Measurements from ENCODE around the gene DCUN1D4.

DCUN1D4 gene

DNA sequence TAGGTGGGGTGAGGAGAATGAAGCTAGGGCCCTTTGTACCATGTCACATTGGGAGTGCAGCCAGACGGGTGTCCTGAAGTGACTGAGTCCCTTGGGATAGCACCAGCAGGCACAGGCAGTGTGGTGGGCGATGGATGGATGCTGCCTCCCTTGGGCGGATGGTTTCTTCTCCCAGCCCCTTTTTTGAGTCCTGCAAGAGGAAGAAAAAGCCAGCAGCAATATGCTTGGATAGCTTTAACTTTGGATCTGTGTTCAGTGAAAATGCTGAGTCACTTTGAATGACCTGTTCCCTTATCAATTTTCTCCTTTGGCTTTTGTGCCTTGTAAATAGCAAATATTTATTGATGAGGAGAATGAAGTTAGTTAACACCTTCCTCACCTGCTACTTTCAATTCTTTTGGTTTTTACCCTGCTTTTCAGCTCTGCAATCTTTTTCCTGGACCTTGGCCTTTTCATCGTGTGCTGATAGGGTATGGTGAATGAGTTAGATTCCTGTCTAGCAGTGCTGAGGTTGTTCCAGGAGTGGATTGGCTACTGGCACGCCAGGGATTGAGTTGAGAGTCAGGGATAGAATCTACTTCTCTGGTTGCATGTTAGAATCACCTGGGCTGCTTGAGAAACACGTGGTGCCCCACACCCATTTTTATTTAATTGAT is 10.2 kb downstream of the DCUN1D4 start:
- no peaks in the 10 kb centered on the region for H3K36me3 ChIP-seq (ENCODE audit: control insufficient read depth, insufficient read depth, low read length)
- no peak overlapping the region for H3K4me3 ChIP-seq (ENCODE audit: low read length)
- WGBS (ENCODE audit: insufficient coverage, insufficient read length), result no CpG with 5 or more reads among the region's 6 CpGs
- DNase-seq (ENCODE audit: low read depth, low spot score), result no peak
- no peaks in the 10 kb centered on the region for H3K27me3 ChIP-seq (ENCODE audit: control insufficient read depth, insufficient read depth, low read length)
- no peaks in the 10 kb centered on the region for H3K9me3 ChIP-seq (ENCODE audit: control insufficient read depth, insufficient read depth, low read length)
- H3K4me1 ChIP-seq (ENCODE audit: control insufficient read depth, insufficient read depth, low read length), result peaks cover 13% of the 10 kb centered on the region; the same call in 1 of the 2 replicates
- H3K27ac ChIP-seq (ENCODE audit: low read length), result no peak overlapping the region

DNA sequence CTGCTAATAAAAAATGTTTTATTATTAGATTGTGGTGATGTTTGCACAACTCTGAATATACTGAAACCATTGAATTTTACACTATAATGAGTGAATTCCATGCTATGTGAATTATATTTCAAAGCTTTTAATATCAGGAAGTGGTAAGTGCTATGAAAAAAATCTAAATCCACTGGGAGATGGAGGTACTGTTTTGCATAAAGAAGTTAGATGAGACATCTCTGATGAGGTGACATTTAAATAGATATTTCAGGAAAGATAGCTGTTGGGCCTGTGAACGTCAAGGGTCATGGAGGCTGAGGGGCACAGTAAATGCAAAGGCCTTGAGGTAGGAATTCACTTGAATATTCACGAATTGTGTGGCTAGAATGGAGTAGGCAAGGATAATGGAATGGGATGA is 12.3 kb downstream of the DCUN1D4 start:
- WGBS (ENCODE audit: insufficient coverage, insufficient read length), result no CpG with 5 or more reads among the region's 2 CpGs
- Histone ChIP-seq H3K4me1 (ENCODE audit: control insufficient read depth, insufficient read depth, low read length) (peaks cover 11% of the 10 kb centered on the region; the same call in 1 of the 2 replicates), H3K36me3 (ENCODE audit: control insufficient read depth, insufficient read depth, low read length) (no peaks in the 10 kb centered on the region), H3K4me3 (ENCODE audit: low read length) (no peak overlapping the region), H3K27ac (ENCODE audit: low read length) (no peak overlapping the region), H3K27me3 (ENCODE audit: control insufficient read depth, insufficient read depth, low read length) (no peaks in the 10 kb centered on the region), H3K9me3 (ENCODE audit: control insufficient read depth, insufficient read depth, low read length) (no peaks in the 10 kb centered on the region)
- no peak for DNase-seq (ENCODE audit: low read depth, low spot score)

DNA sequence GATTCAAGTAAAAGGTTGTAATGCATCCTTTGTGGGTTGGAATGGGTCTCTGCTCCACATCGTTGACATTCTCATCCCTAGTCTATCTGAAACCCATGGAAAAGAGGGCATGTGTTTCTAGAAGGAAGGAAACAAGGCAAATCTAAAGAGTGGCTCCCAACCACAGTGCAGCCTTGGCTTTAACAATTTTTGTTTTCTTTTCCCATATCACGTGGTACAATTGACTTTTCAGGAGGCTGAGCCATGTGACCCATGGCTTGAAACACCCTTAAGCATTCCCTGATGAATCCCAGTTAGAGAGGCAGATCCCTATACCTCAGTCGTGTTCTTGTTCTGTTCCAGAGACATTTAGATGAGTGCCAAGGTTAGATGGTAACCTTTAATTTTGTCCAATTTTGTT is 12.8 kb downstream of the DCUN1D4 start:
- Histone ChIP-seq H3K4me3 (ENCODE audit: low read length) (no peak overlapping the region), H3K9me3 (ENCODE audit: control insufficient read depth, insufficient read depth, low read length) (no peaks in the 10 kb centered on the region), H3K27me3 (ENCODE audit: control insufficient read depth, insufficient read depth, low read length) (no peaks in the 10 kb centered on the region), H3K27ac (ENCODE audit: low read length) (no peak overlapping the region), H3K4me1 (ENCODE audit: control insufficient read depth, insufficient read depth, low read length) (peaks cover 10% of the 10 kb centered on the region; the same call in 1 of the 2 replicates), H3K36me3 (ENCODE audit: control insufficient read depth, insufficient read depth, low read length) (no peaks in the 10 kb centered on the region)
- no peak for DNase-seq (ENCODE audit: low read depth, low spot score)
- no CpG with 5 or more reads among the region's 3 CpGs for WGBS (ENCODE audit: insufficient coverage, insufficient read length)

DNA sequence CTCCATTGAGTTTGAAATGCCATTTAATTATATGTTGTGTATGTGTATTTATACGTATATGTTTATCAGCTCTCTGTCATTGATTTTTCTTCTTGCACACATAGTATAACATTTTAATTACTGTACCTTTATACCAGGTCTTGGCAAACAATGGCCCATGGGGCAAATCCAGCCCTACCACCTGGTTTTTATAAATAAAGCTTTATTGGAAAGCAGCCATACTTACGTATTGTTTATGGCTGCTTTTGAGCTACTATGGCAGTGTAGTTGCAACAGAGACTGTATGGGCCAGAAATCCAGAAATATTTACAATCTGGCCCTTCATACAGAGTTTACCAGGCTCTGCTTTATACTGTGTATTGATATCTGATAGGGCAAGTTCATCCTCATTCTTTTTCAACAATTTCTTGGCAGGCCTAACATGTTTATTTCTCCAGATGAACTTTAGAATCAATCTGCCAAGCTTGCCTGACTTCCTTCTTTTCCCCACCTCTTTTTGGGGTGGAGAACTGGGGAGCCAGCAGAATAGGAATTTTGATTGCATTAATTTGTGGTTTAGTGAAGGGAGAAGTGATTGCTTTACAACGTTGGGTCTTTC is 15.8 kb downstream of the DCUN1D4 start:
- no peaks in the 10 kb centered on the region for H3K9me3 ChIP-seq (ENCODE audit: control insufficient read depth, insufficient read depth, low read length)
- H3K27me3 ChIP-seq (ENCODE audit: control insufficient read depth, insufficient read depth, low read length), result no peaks in the 10 kb centered on the region
- peaks cover 7% of the 10 kb centered on the region; the same call in 1 of the 2 replicates for H3K4me1 ChIP-seq (ENCODE audit: control insufficient read depth, insufficient read depth, low read length)
- no peak overlapping the region for H3K27ac ChIP-seq (ENCODE audit: low read length)
- DNase-seq (ENCODE audit: low read depth, low spot score), result no peak
- no peak overlapping the region for H3K4me3 ChIP-seq (ENCODE audit: low read length)
- H3K36me3 ChIP-seq (ENCODE audit: control insufficient read depth, insufficient read depth, low read length), result no peaks in the 10 kb centered on the region
- no CpG with 5 or more reads among the region's 3 CpGs for WGBS (ENCODE audit: insufficient coverage, insufficient read length)

DNA sequence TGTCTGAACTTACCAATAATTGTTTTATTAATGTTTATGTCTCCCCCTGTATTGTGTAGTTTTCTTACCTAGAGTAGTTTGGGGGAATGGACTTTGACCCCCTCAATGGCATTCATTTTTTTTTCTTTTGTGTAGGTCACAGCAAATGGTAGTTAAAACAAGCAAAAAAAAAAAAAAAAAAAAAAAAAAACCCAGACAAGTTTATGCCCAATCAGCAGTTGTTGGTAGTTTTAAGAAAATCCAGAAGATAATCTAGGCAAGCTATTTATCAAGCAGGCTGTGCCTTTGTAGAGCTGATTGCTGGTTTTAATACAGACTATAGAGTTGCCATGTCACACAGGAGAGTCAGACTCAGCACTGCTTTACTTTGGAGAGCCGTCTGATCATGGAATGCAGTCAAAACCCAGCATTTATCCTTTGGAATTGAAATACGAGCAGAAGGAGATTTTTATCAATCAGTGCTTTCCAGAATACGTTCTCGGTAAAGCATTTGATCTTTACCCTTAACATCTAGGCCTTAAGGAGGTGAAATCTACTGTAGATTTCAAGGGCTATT is 16.6 kb downstream of the DCUN1D4 start:
- Histone ChIP-seq H3K27ac (ENCODE audit: low read length) (no peak overlapping the region), H3K4me1 (ENCODE audit: control insufficient read depth, insufficient read depth, low read length) (peaks cover 5% of the 10 kb centered on the region; the same call in 1 of the 2 replicates), H3K36me3 (ENCODE audit: control insufficient read depth, insufficient read depth, low read length) (no peaks in the 10 kb centered on the region), H3K9me3 (ENCODE audit: control insufficient read depth, insufficient read depth, low read length) (no peaks in the 10 kb centered on the region), H3K27me3 (ENCODE audit: control insufficient read depth, insufficient read depth, low read length) (no peaks in the 10 kb centered on the region), H3K4me3 (ENCODE audit: low read length) (no peak overlapping the region)
- no peak for DNase-seq (ENCODE audit: low read depth, low spot score)
- WGBS (ENCODE audit: insufficient coverage, insufficient read length), result no CpG with 5 or more reads among the region's 4 CpGs

DNA sequence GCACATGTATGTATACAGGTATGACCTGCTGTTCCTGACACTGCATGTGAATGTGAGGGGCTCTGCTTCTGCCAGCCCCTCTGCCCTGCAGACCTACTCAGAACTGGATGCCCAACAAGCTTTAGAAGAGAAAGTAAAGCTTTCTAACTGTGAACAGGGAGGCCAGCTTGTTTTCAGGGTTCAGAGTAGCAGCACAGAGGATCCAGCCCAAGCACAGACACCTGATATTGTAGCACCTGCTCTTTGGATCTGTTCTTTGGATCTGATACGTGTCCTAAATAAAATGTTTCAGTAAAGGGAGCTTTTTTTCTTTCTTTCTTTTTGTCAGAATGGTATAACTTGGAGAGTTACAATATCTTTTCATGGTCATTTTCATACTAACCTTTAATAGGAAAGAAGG is 19.2 kb downstream of the DCUN1D4 start:
- no peak overlapping the region for H3K27ac ChIP-seq (ENCODE audit: low read length)
- peaks cover 5% of the 10 kb centered on the region; the same call in 1 of the 2 replicates for H3K4me1 ChIP-seq (ENCODE audit: control insufficient read depth, insufficient read depth, low read length)
- no CpG with 5 or more reads among the region's 1 CpG for WGBS (ENCODE audit: insufficient coverage, insufficient read length)
- no peaks in the 10 kb centered on the region for H3K9me3 ChIP-seq (ENCODE audit: control insufficient read depth, insufficient read depth, low read length)
- H3K4me3 ChIP-seq (ENCODE audit: low read length), result no peak overlapping the region
- peaks cover 5% of the 10 kb centered on the region for H3K36me3 ChIP-seq (ENCODE audit: control insufficient read depth, insufficient read depth, low read length)
- H3K27me3 ChIP-seq (ENCODE audit: control insufficient read depth, insufficient read depth, low read length), result no peaks in the 10 kb centered on the region
- no peak for DNase-seq (ENCODE audit: low read depth, low spot score)

DNA sequence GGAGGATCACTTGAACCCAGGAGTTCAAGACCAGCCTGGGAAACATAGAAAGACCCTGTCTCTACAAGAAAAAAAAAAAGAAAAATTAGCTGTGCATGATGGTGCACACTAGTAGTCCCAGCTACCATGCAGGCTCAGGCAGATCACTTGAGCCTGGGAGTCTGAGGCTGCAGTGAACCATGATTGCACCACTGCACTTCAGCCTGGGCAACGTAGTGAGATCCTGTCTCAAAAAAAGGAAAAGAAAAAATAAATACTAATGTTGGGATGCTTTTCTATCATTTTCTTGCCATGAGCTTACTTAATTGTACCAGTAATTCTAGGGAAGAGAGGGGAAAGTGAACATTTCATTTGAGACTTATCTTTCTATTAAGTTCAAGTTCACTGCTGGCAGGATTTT is 19.8 kb downstream of the DCUN1D4 start:
- H3K4me3 ChIP-seq (ENCODE audit: low read length), result no peak overlapping the region
- H3K4me1 ChIP-seq (ENCODE audit: control insufficient read depth, insufficient read depth, low read length), result peaks cover 5% of the 10 kb centered on the region; the same call in 1 of the 2 replicates
- peaks cover 8% of the 10 kb centered on the region for H3K36me3 ChIP-seq (ENCODE audit: control insufficient read depth, insufficient read depth, low read length)
- no CpG with 5 or more reads among the region's 1 CpG for WGBS (ENCODE audit: insufficient coverage, insufficient read length)
- DNase-seq (ENCODE audit: low read depth, low spot score), result no peak
- no peaks in the 10 kb centered on the region for H3K27me3 ChIP-seq (ENCODE audit: control insufficient read depth, insufficient read depth, low read length)
- H3K27ac ChIP-seq (ENCODE audit: low read length), result no peak overlapping the region
- H3K9me3 ChIP-seq (ENCODE audit: control insufficient read depth, insufficient read depth, low read length), result no peaks in the 10 kb centered on the region

DNA sequence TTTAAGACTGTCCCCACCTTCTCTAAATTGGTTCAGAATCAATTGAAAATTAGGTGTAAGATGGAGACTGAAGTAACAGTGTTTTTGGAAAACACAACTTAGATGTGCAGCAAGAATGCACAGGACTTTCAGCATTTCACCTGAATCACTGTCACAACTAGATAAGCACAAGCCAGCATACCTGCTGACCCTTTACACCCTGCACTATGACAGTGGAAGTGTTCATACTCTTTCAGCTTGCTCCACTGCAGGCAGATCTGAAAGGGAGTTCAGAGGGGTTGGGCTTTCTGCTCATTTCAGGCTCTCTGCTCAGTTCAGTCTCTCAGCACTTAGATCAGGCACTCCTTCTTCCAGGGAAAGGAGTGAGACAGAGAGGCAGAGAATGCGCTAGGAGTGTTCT is 22.8 kb downstream of the DCUN1D4 start:
- H3K9me3 ChIP-seq (ENCODE audit: control insufficient read depth, insufficient read depth, low read length), result no peaks in the 10 kb centered on the region
- H3K36me3 ChIP-seq (ENCODE audit: control insufficient read depth, insufficient read depth, low read length), result peaks cover 8% of the 10 kb centered on the region
- no CpG with 5 or more reads among the region's 1 CpG for WGBS (ENCODE audit: insufficient coverage, insufficient read length)
- H3K4me3 ChIP-seq (ENCODE audit: low read length), result no peak overlapping the region
- no peak overlapping the region for H3K27ac ChIP-seq (ENCODE audit: low read length)
- H3K27me3 ChIP-seq (ENCODE audit: control insufficient read depth, insufficient read depth, low read length), result no peaks in the 10 kb centered on the region
- DNase-seq (ENCODE audit: low read depth, low spot score), result no peak
- H3K4me1 ChIP-seq (ENCODE audit: control insufficient read depth, insufficient read depth, low read length), result peaks cover 5% of the 10 kb centered on the region; the same call in 1 of the 2 replicates

DNA sequence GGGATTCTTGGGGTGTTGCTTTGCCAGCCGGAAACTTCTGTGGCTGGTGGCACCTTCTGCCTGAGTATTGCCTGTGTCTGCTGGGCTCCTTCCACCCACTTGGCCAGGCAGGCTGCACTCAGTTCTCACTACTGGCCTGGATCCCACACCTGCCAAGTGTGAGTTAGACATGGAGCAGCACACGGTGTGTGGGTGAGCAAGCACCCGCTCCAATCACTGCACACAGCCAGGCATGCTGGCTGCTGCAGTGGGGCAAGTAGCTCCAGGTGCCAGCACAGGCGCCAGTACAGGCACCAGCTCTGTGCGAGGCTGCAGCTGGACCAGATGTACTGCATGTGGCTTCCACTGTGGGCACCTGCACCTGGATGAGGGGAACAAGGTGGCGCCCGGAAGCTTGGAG is 23.9 kb downstream of the DCUN1D4 start:
- no peak for DNase-seq (ENCODE audit: low read depth, low spot score)
- Histone ChIP-seq H3K9me3 (ENCODE audit: control insufficient read depth, insufficient read depth, low read length) (no peaks in the 10 kb centered on the region), H3K4me1 (ENCODE audit: control insufficient read depth, insufficient read depth, low read length) (peaks cover 3% of the 10 kb centered on the region; the same call in 1 of the 2 replicates), H3K27ac (ENCODE audit: low read length) (no peak overlapping the region), H3K4me3 (ENCODE audit: low read length) (no peak overlapping the region), H3K36me3 (ENCODE audit: control insufficient read depth, insufficient read depth, low read length) (peaks cover 8% of the 10 kb centered on the region), H3K27me3 (ENCODE audit: control insufficient read depth, insufficient read depth, low read length) (no peaks in the 10 kb centered on the region)
- no CpG with 5 or more reads among the region's 7 CpGs for WGBS (ENCODE audit: insufficient coverage, insufficient read length)

DNA sequence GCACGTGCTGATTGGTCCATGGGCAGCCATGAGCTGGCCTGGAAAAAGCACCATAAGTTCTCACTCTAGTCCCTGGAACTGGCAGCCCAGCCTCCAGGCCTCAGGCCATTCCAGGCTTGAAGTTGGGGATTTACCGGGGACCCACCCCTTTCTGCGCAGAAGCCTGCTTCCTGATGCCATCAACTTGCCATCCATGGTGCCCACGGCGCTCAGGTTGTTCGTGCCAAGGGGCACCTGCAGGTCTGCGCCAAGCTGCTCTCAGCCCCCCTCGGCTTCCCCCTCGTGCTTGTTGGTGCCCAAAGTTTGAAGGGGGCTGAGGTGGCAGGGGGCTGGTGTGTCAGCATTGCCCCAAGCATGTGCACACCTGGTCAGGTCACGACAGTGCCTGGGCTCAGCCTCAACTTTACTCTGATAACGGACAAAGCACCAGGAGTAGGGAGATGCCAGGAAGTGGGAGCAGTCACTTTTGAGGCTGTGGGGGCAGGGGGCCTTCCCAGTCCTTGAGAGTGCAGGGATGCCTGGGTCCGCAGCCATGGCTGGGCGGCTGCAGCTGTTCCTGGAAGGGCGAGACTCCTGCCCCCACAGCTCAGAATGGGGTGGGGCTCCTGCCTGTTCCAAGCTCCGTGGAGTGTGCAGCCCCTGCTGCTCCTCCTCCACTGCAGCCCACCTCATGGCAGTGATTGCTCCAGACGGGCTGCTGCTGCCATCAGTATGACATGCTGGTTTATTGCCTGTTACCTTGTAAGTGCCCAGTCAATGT is 24.9 kb downstream of the DCUN1D4 start:
- no CpG with 5 or more reads among the region's 16 CpGs for WGBS (ENCODE audit: insufficient coverage, insufficient read length)
- no peak for DNase-seq (ENCODE audit: low read depth, low spot score)
- no peak overlapping the region for H3K4me3 ChIP-seq (ENCODE audit: low read length)
- no peaks in the 10 kb centered on the region for H3K4me1 ChIP-seq (ENCODE audit: control insufficient read depth, insufficient read depth, low read length)
- H3K27ac ChIP-seq (ENCODE audit: low read length), result no peak overlapping the region
- no peaks in the 10 kb centered on the region for H3K9me3 ChIP-seq (ENCODE audit: control insufficient read depth, insufficient read depth, low read length)
- peaks cover 16% of the 10 kb centered on the region for H3K36me3 ChIP-seq (ENCODE audit: control insufficient read depth, insufficient read depth, low read length)
- H3K27me3 ChIP-seq (ENCODE audit: control insufficient read depth, insufficient read depth, low read length), result no peaks in the 10 kb centered on the region
